NCI-H146 (cell line): ENCODE results near the gene TCAIM.
"Not testable (repeated sequence)": the region's sequence is repeated elsewhere in the genome, so short reads cannot be mapped to it uniquely, and the experiment has no call there.

Experiments used
- DNase-seq: peaks from one replicate; lab custom pipeline; 2025; lab: John Stamatoyannopoulos, UW

TCAIM gene

GRCh38 chr3:44416031-44417030, 77.8 kb downstream of the TCAIM start:
- DNase-seq = no peak

- DNase-seq = not testable (repeated sequence)
These were observed 79.6 kb downstream of the TCAIM start for GRCh38 chr3:44418118-44418517.

- DNase-seq = no peak
These were observed 80.0 kb downstream of the TCAIM start for GRCh38 chr3:44418549-44418948.

- no peak for DNase-seq
These were observed 80.8 kb downstream of the TCAIM start for GRCh38 chr3:44419116-44419922.

- no peak for DNase-seq
These were observed 81.5 kb downstream of the TCAIM start for GRCh38 chr3:44419923-44420650.

- no peak for DNase-seq
These were observed 82.1 kb downstream of the TCAIM start for GRCh38 chr3:44420676-44421075.

GRCh38 chr3:44421280-44421679, 82.7 kb downstream of the TCAIM start:
- no peak for DNase-seq

GRCh38 chr3:44424758-44425157, 86.2 kb downstream of the TCAIM start:
- DNase-seq = no peak

- no peak for DNase-seq
These were observed 89.1 kb downstream of the TCAIM start for GRCh38 chr3:44427683-44428082.

GRCh38 chr3:44428910-44429309, 90.3 kb downstream of the TCAIM start:
- no peak for DNase-seq

GRCh38 chr3:44429459-44429858, 90.9 kb downstream of the TCAIM start:
- DNase-seq = no peak

GRCh38 chr3:44430466-44430865, 91.9 kb downstream of the TCAIM start:
- no peak for DNase-seq

GRCh38 chr3:44434834-44435510, 96.4 kb downstream of the TCAIM start:
- no peak for DNase-seq

GRCh38 chr3:44436181-44436580, 97.6 kb downstream of the TCAIM start:
- DNase-seq = no peak

GRCh38 chr3:44437800-44438199, 99.2 kb downstream of the TCAIM start:
- no peak for DNase-seq

- DNase-seq = no peak
These were observed 101.1 kb downstream of the TCAIM start for GRCh38 chr3:44439499-44440295.

- no peak for DNase-seq
These were observed 104.2 kb downstream of the TCAIM start for GRCh38 chr3:44442596-44443309.

- no peak for DNase-seq
These were observed 105.9 kb downstream of the TCAIM start for GRCh38 chr3:44444437-44444836.

GRCh38 chr3:44444896-44445691, 106.5 kb downstream of the TCAIM start:
- DNase-seq = no peak
